Common myeloid progenitor, CD34-positive (primary cell): ENCODE data around the gene ACBD7.

Experiments used
- CTCF ChIA-PET: fragments of 350-600 bp; sonication (Branson Sonifier 250); formaldehyde crosslinking; loops from one replicate; lab custom pipeline; 2021; ENCODE audit warnings: antibody characterized with exemption; lab: Charles Lee
- POLR2A ChIA-PET: fragments of 350-600 bp; sonication (Branson Sonifier 250); formaldehyde crosslinking; loops from one replicate; lab custom pipeline; 2021; ENCODE audit warnings: antibody characterized with exemption; lab: Charles Lee
- DNase-seq, 3 donors: peaks; one replicate each; pipeline versions ENCODE4 v3.0.0 to v3.0.0-alpha.2; 2013
- H3K27ac ChIP-seq, 2 experiments: 1 replicate in 1 of 2; 2 replicates in 1 of 2; pipeline ENCODE4 v1.7.0; 2013; ENCODE audit warnings: inconsistent platforms in 2 of 2, low read length in 2 of 2, mild to moderate bottlenecking in 2 of 2, low read depth in 1 of 2, moderate library complexity in 1 of 2; ENCODE audit not compliant: severe bottlenecking in 2 of 2, insufficient read depth in 1 of 2, poor library complexity in 1 of 2
- H3K27me3 ChIP-seq, 5 experiments: replicated peaks in 2 of 5; 1 replicate in 3 of 5; 2 replicates in 2 of 5; pipeline versions ENCODE4 v1.6.1 to v1.7.0; 2013; ENCODE audit warnings: low read length in 4 of 5, mild to moderate bottlenecking in 2 of 5, moderate library complexity in 2 of 5, inconsistent platforms in 1 of 5; ENCODE audit not compliant: insufficient read depth in 5 of 5, control insufficient read depth in 4 of 5
- H3K36me3 ChIP-seq, 4 experiments: 1 replicate in 2 of 4; 2 replicates in 2 of 4; pipeline versions ENCODE4 v1.6.1 to v1.7.0; 2013; ENCODE audit warnings: low read length in 3 of 4, control low read depth in 1 of 4, mild to moderate bottlenecking in 1 of 4; ENCODE audit not compliant: control insufficient read depth in 4 of 4, insufficient read depth in 4 of 4
- H3K4me1 ChIP-seq, 4 experiments: 1 replicate in 3 of 4; 2 replicates in 1 of 4; pipeline versions ENCODE4 v1.6.1 to v1.7.1; 2013; ENCODE audit warnings: low read length in 3 of 4, mild to moderate bottlenecking in 3 of 4, control low read depth in 1 of 4, inconsistent platforms in 1 of 4, moderate library complexity in 1 of 4; ENCODE audit not compliant: control insufficient read depth in 4 of 4, insufficient read depth in 4 of 4; ENCODE audit errors: control extremely low read depth in 1 of 4
- H3K4me3 ChIP-seq, 7 experiments: 1 replicate in 4 of 7; 2 replicates in 3 of 7; pipeline versions ENCODE4 v1.5.1 to v1.7.0; 2013; ENCODE audit warnings: mild to moderate bottlenecking in 7 of 7, low read length in 6 of 7, moderate library complexity in 6 of 7, inconsistent platforms in 2 of 7, low read depth in 2 of 7, control low read depth in 1 of 7; ENCODE audit not compliant: insufficient read depth in 4 of 7, control insufficient read depth in 1 of 7; ENCODE audit errors: extremely low read depth in 1 of 7
- H3K9me3 ChIP-seq, 5 experiments: 1 replicate in 4 of 5; 2 replicates in 1 of 5; pipeline versions ENCODE4 v1.6.1 to v1.7.1; 2013; ENCODE audit warnings: low read length in 4 of 5, mild to moderate bottlenecking in 2 of 5, inconsistent platforms in 1 of 5, low read depth in 1 of 5, moderate library complexity in 1 of 5; ENCODE audit not compliant: control insufficient read depth in 4 of 5, insufficient read depth in 2 of 5; ENCODE audit errors: control extremely low read depth in 1 of 5
- WGBS: methylation state at CpG from one replicate; pipeline ENCODE4 v1.1.5; 2013; ENCODE audit not compliant: insufficient coverage; 5-methylcytosine and 5-hydroxymethylcytosine counted together

ACBD7 gene

GRCh38 chr10:15069230-15069629 lies 19.3 kb downstream of the ACBD7 start:
- no peak for DNase-seq
- no peak overlapping the region for H3K4me3 ChIP-seq
- H3K27me3 ChIP-seq = no peaks in the 10 kb centered on the region
- CTCF ChIA-PET = no interaction called here
- H3K27ac ChIP-seq = no peak overlapping the region
- no peaks in the 10 kb centered on the region for H3K4me1 ChIP-seq
- POLR2A ChIA-PET = no interaction called here
- H3K9me3 ChIP-seq = peaks cover 0 to 18% (median 2%) of the 10 kb centered on the region in 5 experiments
- 75% methylated on average over 3 of the region's 4 CpGs for WGBS
- no peaks in the 10 kb centered on the region for H3K36me3 ChIP-seq

DNA sequence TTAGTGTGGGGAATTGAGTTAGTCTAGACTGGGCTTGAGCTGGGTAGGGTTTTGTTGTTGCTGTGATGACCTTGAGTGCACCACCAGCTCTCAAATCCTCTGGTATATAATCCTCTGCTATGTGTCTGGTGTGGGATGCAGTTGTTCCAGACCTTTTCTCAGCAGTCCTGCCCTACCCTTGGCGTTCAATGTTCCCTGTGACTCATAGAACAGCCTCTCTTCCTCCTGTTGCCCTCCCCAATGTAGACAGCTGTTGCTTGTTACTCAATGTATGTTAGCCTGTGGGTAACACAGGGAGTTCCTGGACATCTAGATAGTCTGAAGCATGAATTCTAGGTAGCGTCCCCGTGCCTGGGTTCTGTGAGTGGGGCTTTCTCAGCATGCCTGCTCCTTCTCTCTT lies 19.8 kb downstream of the ACBD7 start:
- 100% methylated on average over 3 of the region's 3 CpGs for WGBS

DNA sequence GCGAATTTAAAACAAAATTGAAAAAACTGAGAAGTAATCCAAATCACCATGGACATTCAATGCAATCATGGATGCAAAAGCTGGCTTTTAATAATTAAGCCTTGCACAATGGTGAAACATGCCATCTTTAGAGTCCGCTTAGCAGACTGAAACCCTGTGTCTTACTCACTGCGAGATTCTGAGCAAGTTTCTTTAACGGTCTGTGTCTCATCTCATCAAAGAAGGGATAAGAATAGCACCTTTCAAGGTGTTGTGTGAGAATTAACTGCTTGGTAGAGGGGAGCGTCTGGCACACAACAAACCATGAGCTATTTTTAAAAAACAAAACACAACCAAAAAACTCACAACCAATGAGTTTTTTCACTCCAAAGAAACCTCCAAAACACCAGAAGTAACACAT lies 21.4 kb downstream of the ACBD7 start:
- Histone ChIP-seq H3K27me3 (no peaks in the 10 kb centered on the region), H3K27ac (no peak overlapping the region), H3K36me3 (no peaks in the 10 kb centered on the region), H3K4me3 (no peak overlapping the region), H3K4me1 (no peaks in the 10 kb centered on the region), H3K9me3 (peaks cover 0 to 12% (median 2%) of the 10 kb centered on the region in 5 experiments)
- POLR2A ChIA-PET = interaction anchor here (0.6 kb wide), 1 partner anchor 23 kb away, joined by 3 read pairs; no protein-coding TSS in a partner anchor
- CTCF ChIA-PET = no interaction called here
- 100% methylated on average over 1 of the region's 5 CpGs for WGBS
- no peak for DNase-seq

More for the DNA sequence above, 19.8 kb downstream of the ACBD7 start:
- POLR2A ChIA-PET = no interaction called here
- Histone ChIP-seq H3K9me3 (peaks cover 0 to 18% (median 2%) of the 10 kb centered on the region in 5 experiments), H3K27ac (no peak overlapping the region), H3K4me1 (no peaks in the 10 kb centered on the region), H3K27me3 (no peaks in the 10 kb centered on the region), H3K4me3 (no peak overlapping the region), H3K36me3 (no peaks in the 10 kb centered on the region)
- no peak for DNase-seq
- CTCF ChIA-PET = no interaction called here

DNA sequence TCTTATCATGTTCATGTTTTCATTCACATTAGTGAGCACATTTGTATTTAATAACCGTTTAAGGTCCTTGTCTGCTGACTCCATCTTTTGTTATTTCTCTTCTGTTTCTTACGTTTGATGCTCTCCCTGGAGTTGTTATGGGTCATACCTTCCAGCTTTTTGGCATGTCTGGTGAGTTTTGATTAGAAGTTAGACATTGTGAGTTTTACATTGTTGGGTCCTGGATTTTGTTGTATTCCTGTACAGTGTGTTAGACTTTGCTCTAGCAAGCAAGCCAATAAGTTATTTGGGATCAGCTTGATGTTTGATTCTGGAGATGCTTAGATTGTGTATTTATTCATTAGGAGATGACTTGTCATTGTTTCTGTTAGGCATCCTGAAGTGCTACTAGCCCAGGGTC lies 27.9 kb downstream of the ACBD7 start:
- Histone ChIP-seq H3K27me3 (no peaks in the 10 kb centered on the region), H3K36me3 (no peaks in the 10 kb centered on the region), H3K27ac (no peak overlapping the region), H3K4me3 (no peak overlapping the region), H3K9me3 (peaks cover 0 to 18% (median 2%) of the 10 kb centered on the region in 5 experiments), H3K4me1 (no peaks in the 10 kb centered on the region)
- ChIA-PET CTCF (no interaction called here), POLR2A (no interaction called here)
- WGBS = 100% methylated on average over 1 of the region's 2 CpGs
- no peak for DNase-seq

DNA sequence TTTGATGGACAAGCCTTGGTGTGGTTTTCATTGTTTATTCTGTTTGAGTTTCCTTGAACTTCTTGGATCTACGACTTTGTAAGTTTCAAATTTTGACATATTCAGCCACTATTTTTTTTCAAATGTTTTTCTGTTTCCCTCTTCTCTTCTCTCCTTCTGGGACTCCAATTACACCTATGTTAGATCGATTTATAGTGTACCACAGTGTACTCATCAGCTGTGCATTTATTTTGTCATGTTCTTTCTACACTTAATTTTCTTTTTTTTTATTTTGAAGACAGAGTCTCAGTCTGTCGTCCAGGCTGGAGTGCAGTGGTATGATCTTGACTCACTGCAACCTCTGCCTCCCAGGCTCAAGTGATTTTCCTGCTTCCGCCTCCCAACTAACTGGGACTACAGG lies 28.7 kb downstream of the ACBD7 start:
- no peaks in the 10 kb centered on the region for H3K4me1 ChIP-seq
- whole genome bisulfite sequencing = 75% methylated on average over 1 of the region's 4 CpGs

DNA sequence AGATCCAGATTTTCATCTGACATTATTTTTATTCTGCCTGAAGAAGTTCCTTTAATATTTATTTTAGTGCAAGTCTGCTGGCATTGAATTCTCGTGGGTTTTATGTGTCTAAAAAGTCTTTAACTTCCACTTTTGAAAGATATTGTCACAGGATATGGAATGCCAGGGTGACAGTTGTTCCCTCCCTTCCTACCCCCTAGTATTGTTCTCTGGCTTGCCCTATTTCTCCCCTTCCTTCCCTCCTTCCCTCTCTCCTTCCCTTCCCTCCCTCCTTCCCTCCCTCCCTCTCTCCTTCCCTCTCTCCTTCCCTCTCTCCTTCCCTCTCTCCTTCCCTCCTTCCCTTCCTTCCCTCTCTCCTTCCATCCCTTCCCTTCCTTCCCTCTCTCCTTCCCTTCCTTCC lies 29.9 kb downstream of the ACBD7 start:
- CTCF ChIA-PET = no interaction called here
- Histone ChIP-seq H3K4me3 (no peak overlapping the region), H3K27ac (no peak overlapping the region), H3K27me3 (no peaks in the 10 kb centered on the region), H3K4me1 (no peaks in the 10 kb centered on the region), H3K36me3 (no peaks in the 10 kb centered on the region), H3K9me3 (peaks cover 0 to 13% (median 0%) of the 10 kb centered on the region in 5 experiments)
- WGBS = no CpG with 5 or more reads among the region's 1 CpG
- no peak for DNase-seq
- POLR2A ChIA-PET = no interaction called here

More for the DNA sequence above, 28.7 kb downstream of the ACBD7 start:
- no peaks in the 10 kb centered on the region for H3K36me3 ChIP-seq
- DNase-seq = peak in 1 of 3 donors; percentile 19
- POLR2A ChIA-PET = interaction anchor here (0.6 kb wide), 1 partner anchor 118 kb away, joined by 3 read pairs; no protein-coding TSS in a partner anchor
- H3K4me3 ChIP-seq = no peak overlapping the region
- H3K27ac ChIP-seq = no peak overlapping the region
- CTCF ChIA-PET = interaction anchor here (0.7 kb wide), 1 partner anchor 516 kb away, joined by 3 read pairs; no protein-coding TSS in a partner anchor
- H3K27me3 ChIP-seq = no peaks in the 10 kb centered on the region
- H3K9me3 ChIP-seq = peaks cover 0 to 13% (median 0%) of the 10 kb centered on the region in 5 experiments

GRCh38 chr10:15053061-15053460 lies 35.5 kb downstream of the ACBD7 start:
- CTCF ChIA-PET = no interaction called here
- POLR2A ChIA-PET = no interaction called here
- Histone ChIP-seq H3K27ac (no peak overlapping the region), H3K4me3 (no peak overlapping the region), H3K36me3 (no peaks in the 10 kb centered on the region), H3K9me3 (no peaks in the 10 kb centered on the region), H3K27me3 (no peaks in the 10 kb centered on the region), H3K4me1 (no peaks in the 10 kb centered on the region)
- 100% methylated on average over 1 of the region's 3 CpGs for WGBS
- DNase-seq = no peak
